WERI-Rb-1 (cell line): Measurements from ENCODE around the gene ADPGK.

Experiments
- DNase-seq: peaks from one replicate; pipeline ENCODE4 v3.0.0-alpha.2; 2020
- H3K27ac ChIP-seq: fragments of 250-450 bp; sonication (Bioruptor Pico); 2 replicates; pipeline ENCODE4 v1.5.1; 2020; ENCODE audit warnings: mild to moderate bottlenecking, moderate library complexity
- H3K27me3 ChIP-seq: fragments of 250-450 bp; sonication (Bioruptor Pico); 2 replicates; pipeline ENCODE4 v1.5.1; 2021; ENCODE audit warnings: mild to moderate bottlenecking, low read depth, moderate library complexity; ENCODE audit not compliant: insufficient read depth, severe bottlenecking
- H3K36me3 ChIP-seq: fragments of 250-450 bp; sonication (Bioruptor Pico); 2 replicates; pipeline ENCODE4 v1.5.1; 2020; ENCODE audit warnings: mild to moderate bottlenecking, moderate library complexity
- H3K4me3 ChIP-seq: 2 replicates; pipeline ENCODE4 v1.5.1; 2011; ENCODE audit warnings: low read depth, mild to moderate bottlenecking, control low read depth, low read length
- H3K9me3 ChIP-seq: fragments of 250-450 bp; sonication (Bioruptor Pico); 2 replicates; pipeline ENCODE4 v1.5.1; 2021; ENCODE audit warnings: mild to moderate bottlenecking, moderate library complexity; ENCODE audit not compliant: severe bottlenecking
- TF ChIP-seq, protein P1 (sequence below): IDR thresholded peaks from 2 replicates; pipeline ENCODE4 v1.5.1; 2011; ENCODE audit warnings: low read depth, mild to moderate bottlenecking, control low read depth, inconsistent platforms, low read length

Gene ADPGK

DNA sequence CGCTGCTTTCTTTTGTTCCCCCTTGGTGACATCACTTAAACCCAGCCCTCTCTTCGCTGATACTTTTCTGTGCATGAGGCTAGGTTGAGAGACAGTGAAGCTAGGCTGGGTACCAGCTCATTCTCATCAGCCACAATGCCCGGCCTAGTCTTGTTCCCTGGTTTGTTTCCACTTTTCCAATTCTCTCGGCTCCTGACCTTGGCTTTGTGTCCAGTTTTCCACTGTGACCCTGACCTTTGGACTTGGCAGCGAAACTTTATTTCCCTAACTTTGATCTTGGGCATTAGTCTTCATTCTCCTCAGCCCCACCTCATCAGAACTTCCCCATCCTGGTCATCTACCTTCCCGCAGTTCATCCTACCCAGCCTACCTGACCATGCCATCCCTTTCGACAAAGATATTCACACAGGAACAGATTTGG is 908 bp upstream of the ADPGK start:
- Histone ChIP-seq H3K9me3 (no peaks in the 10 kb centered on the region), H3K27ac (peak overlapping the region; percentile 83), H3K27me3 (no peaks in the 10 kb centered on the region), H3K36me3 (peaks cover 10% of the 10 kb centered on the region), H3K4me3 (peak overlapping the region; percentile 91)
- TF ChIP-seq, protein P1, sequence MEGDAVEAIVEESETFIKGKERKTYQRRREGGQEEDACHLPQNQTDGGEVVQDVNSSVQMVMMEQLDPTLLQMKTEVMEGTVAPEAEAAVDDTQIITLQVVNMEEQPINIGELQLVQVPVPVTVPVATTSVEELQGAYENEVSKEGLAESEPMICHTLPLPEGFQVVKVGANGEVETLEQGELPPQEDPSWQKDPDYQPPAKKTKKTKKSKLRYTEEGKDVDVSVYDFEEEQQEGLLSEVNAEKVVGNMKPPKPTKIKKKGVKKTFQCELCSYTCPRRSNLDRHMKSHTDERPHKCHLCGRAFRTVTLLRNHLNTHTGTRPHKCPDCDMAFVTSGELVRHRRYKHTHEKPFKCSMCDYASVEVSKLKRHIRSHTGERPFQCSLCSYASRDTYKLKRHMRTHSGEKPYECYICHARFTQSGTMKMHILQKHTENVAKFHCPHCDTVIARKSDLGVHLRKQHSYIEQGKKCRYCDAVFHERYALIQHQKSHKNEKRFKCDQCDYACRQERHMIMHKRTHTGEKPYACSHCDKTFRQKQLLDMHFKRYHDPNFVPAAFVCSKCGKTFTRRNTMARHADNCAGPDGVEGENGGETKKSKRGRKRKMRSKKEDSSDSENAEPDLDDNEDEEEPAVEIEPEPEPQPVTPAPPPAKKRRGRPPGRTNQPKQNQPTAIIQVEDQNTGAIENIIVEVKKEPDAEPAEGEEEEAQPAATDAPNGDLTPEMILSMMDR = no peak
- no peak for DNase-seq

DNA sequence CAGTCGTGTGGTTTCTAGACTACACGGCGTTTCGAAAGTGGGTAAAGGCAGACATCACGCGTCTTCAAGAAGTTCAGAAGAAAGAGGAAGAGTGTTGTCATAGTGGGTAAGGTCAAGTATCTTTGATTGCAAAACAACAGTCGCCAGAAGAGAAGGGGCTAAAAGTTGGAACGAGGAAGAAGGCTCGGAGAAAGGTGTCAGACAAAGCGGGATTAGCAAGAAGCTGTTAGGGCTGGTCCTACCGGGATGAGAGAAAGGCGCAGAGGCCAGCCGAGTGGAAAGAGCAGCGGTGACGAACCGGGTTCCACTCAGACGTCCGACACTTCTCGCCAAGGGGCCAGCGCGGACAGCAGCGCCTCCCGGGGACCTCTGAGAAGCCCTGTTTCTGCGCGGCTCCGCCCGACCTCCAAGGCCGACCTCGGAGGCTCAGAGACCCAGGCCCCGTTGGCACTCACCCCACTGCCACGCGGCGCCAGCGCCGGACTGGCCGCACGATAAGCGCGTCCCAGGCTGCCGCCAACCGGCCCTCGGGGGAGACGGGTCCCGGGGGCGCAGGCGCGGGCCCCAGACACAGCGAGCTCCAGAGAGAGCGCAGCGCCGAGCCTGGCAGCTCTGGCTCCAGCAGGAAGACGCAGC is 436 bp downstream of the ADPGK start:
- no peak for DNase-seq
- H3K36me3 ChIP-seq = peaks cover 10% of the 10 kb centered on the region
- no peaks in the 10 kb centered on the region for H3K27me3 ChIP-seq
- no peaks in the 10 kb centered on the region for H3K9me3 ChIP-seq
- peak overlapping the region; percentile 91 for H3K4me3 ChIP-seq
- H3K27ac ChIP-seq = peak overlapping the region; percentile 83
- TF ChIP-seq, protein P1 = no peak

DNA sequence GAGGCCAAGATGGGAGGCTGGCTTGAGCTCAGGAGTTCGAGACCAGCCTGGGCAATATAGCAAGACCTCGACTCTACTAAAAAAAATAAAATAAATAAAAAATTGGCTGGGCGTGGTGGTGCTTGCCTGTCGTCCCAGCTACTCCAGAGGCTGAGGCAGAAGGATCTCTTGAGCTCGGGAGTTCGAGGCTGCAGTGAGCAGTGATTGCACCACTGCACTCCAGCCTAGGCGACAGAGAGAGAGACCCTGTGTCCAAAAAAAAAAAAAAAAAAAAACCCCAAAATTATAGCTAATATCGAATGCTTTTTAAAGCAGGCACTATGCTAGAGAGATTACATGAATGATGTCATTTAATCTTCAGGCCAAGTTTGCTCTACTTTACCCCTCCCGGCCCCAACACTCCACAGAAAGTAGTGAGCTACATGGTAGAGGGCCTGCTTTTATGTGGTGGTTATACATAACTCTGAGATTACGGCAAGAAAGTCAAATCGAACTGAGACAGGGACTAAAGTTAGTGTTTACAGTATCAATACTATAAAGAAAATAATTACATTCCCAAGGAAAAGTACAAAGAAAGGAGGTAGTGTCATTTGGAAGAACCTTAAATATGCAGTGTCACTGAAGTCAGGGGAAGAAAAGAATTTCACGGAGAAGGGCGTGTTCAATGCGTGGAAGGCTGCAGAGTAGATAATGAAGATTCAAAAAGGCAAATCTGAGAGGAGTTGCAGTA is 1.1 kb downstream of the ADPGK start:
- peak overlapping the region; percentile 83 for H3K27ac ChIP-seq
- no peak for DNase-seq

DNA sequence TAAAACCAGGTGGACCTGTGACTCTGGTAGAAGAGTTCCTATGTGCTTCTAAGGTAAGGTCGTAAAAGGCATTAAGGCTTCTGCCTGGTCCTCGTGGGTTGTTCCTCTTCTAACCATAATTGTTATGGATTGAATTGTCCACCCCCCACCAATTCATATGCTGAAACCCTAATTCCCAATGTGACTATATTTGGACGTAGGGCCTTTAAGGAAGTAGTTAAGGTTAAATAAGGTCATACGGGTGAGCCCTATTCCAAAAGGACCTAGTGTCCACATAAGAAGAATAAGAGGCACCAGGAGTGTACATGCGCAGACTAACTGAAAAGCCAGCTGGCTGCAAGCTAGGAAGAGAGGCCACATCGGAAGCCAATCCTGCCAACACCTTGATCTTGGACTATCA is 1.9 kb downstream of the ADPGK start:
- TF ChIP-seq, protein P1 = no peak
- no peaks in the 10 kb centered on the region for H3K9me3 ChIP-seq
- no peaks in the 10 kb centered on the region for H3K27me3 ChIP-seq
- H3K4me3 ChIP-seq = no peak overlapping the region
- peaks cover 13% of the 10 kb centered on the region for H3K36me3 ChIP-seq
- DNase-seq = no peak
- H3K27ac ChIP-seq = no peak overlapping the region

More for the DNA sequence above, 1.1 kb downstream of the ADPGK start:
- TF ChIP-seq, protein P1 = no peak
- H3K9me3 ChIP-seq = no peaks in the 10 kb centered on the region
- peak overlapping the region; percentile 91 for H3K4me3 ChIP-seq
- H3K27me3 ChIP-seq = no peaks in the 10 kb centered on the region
- H3K36me3 ChIP-seq = peaks cover 13% of the 10 kb centered on the region

DNA sequence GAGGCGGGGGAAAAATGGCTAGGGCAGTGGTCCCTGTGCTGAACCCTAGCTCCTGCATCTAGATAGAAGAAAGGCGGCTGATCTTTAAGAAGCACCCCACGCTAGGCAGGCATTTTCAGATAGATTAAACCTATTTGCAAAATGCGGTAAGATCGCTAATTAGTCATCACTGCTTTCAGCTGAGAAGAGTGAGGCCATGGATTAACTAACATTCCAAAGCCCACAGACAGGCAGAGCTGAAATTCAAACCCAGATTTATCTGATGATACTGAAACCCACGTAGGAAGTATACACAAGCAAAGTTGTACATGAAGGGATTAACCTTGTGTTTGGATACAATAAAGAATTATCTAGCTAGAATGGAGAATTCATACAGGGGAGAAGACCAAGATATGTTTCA is 4.8 kb downstream of the ADPGK start:
- H3K36me3 ChIP-seq = peaks cover 20% of the 10 kb centered on the region
- no peak for DNase-seq
- no peak overlapping the region for H3K4me3 ChIP-seq
- TF ChIP-seq, protein P1 = no peak
- no peaks in the 10 kb centered on the region for H3K27me3 ChIP-seq
- no peak overlapping the region for H3K27ac ChIP-seq
- H3K9me3 ChIP-seq = no peaks in the 10 kb centered on the region
